Frontal cortex (tissue), 4 donors: Measurements from ENCODE around the gene COQ6. TPM values are rescaled to one million over a fixed set of nuclear protein-coding genes. Genes with fewer than 3 reads are reported as not detected.
A peak's percentile ranks its signal among the peaks of the same experiment; 100 is the strongest.
"Not testable (repeated sequence)": the region's sequence is repeated elsewhere in the genome, so short reads cannot be mapped to it uniquely, and the experiment has no call there.

Experiments used
- DNase-seq, 2 donors: peaks; one replicate each; pipeline ENCODE4 v3.0.0; 2012; ENCODE audit warnings: low spot score in 2 of 2
- FAIRE-seq: peaks from 2 replicates; lab custom pipeline; 2012; peaks lifted over from hg19 to GRCh38; lab: Jason Lieb, UNC
- total RNA-seq: library from RNA; depleted of rRNA; stranded (reverse); fragments of >200 nt; gene quantifications from one replicate; pipeline ENCODE4 v1.2.3, GENCODE V29; 2014
- donor health status: control.
- donor health status: control.
- donor health status: control.

The COQ6 gene
- total RNA-seq, result 18.8 TPM

GRCh38 chr14:73949752-73950734 lies at the start of gene COQ6, which contains the start of gene FAM161B:
TSS of gene COQ6 (plus strand) at chr14:73950302. CDS start at chr14:73950333, 31 bp downstream.
TSS of gene FAM161B (minus strand) at chr14:73950094. CDS start at chr14:73950026, 68 bp downstream.
- FAIRE-seq, result no peak
- DNase-seq, result peak; percentile 74 to 87

GRCh38 chr14:73903028-73903427 lies 47.1 kb upstream of the COQ6 start:
- no peak for DNase-seq
- no peak for FAIRE-seq

GRCh38 chr14:73909681-73910080 lies 40.4 kb upstream of the COQ6 start:
- DNase-seq (no peak), FAIRE-seq (no peak)

GRCh38 chr14:73913256-73913655 lies 36.8 kb upstream of the COQ6 start:
- DNase-seq (no peak), FAIRE-seq (no peak)

- FAIRE-seq, result no peak
- DNase-seq, result no peak
Observed at GRCh38 chr14:73916324-73916723, 33.8 kb upstream of the COQ6 start.

- DNase-seq, FAIRE-seq: not testable (repeated sequence)
Observed at GRCh38 chr14:73919457-73919856, 30.6 kb upstream of the COQ6 start.

GRCh38 chr14:73924337-73924736 lies 25.8 kb upstream of the COQ6 start:
- DNase-seq (no peak), FAIRE-seq (no peak)

- DNase-seq, result no peak
- peak; percentile 3 for FAIRE-seq
Observed at GRCh38 chr14:73935666-73936065, 14.4 kb upstream of the COQ6 start.

GRCh38 chr14:73936548-73936947 lies 13.6 kb upstream of the COQ6 start:
- FAIRE-seq (no peak), DNase-seq (no peak)

GRCh38 chr14:73937012-73937411 lies 13.1 kb upstream of the COQ6 start:
- no peak for DNase-seq
- no peak for FAIRE-seq

GRCh38 chr14:73942180-73942579 lies 7.9 kb upstream of the COQ6 start:
- FAIRE-seq (no peak), DNase-seq (no peak)

GRCh38 chr14:73943083-73943482 lies 7.0 kb upstream of the COQ6 start:
- DNase-seq (peak in 1 of 2 donors; percentile 22), FAIRE-seq (no peak)

GRCh38 chr14:73944432-73945158 lies 5.5 kb upstream of the COQ6 start:
- no peak for DNase-seq
- no peak for FAIRE-seq

- no peak for DNase-seq
- no peak for FAIRE-seq
Observed at GRCh38 chr14:73945159-73945670, 4.9 kb upstream of the COQ6 start.

GRCh38 chr14:73953731-73954130 lies 3.6 kb downstream of the COQ6 start:
- DNase-seq (no peak), FAIRE-seq (no peak)

GRCh38 chr14:73955674-73956073 lies 5.6 kb downstream of the COQ6 start:
- DNase-seq (no peak), FAIRE-seq (no peak)

- FAIRE-seq, result no peak
- DNase-seq, result no peak
Observed at GRCh38 chr14:73958591-73958990, 8.5 kb downstream of the COQ6 start.

GRCh38 chr14:73961192-73961591 lies 11.1 kb downstream of the COQ6 start:
- DNase-seq, result no peak
- FAIRE-seq, result no peak

GRCh38 chr14:73965216-73965615 lies 15.1 kb downstream of the COQ6 start:
- DNase-seq (no peak), FAIRE-seq (no peak)

GRCh38 chr14:73968885-73969284 lies 18.8 kb downstream of the COQ6 start:
- FAIRE-seq (no peak), DNase-seq (no peak)

- FAIRE-seq (no peak), DNase-seq (no peak)
Observed at GRCh38 chr14:73973497-73973896, 23.4 kb downstream of the COQ6 start.
